ENCODE data around the gene TLE2.
"Not testable (repeated sequence)": the region's sequence is repeated elsewhere in the genome, so short reads cannot be mapped to it uniquely, and the experiment has no call there.

The TLE2 gene

DNA sequence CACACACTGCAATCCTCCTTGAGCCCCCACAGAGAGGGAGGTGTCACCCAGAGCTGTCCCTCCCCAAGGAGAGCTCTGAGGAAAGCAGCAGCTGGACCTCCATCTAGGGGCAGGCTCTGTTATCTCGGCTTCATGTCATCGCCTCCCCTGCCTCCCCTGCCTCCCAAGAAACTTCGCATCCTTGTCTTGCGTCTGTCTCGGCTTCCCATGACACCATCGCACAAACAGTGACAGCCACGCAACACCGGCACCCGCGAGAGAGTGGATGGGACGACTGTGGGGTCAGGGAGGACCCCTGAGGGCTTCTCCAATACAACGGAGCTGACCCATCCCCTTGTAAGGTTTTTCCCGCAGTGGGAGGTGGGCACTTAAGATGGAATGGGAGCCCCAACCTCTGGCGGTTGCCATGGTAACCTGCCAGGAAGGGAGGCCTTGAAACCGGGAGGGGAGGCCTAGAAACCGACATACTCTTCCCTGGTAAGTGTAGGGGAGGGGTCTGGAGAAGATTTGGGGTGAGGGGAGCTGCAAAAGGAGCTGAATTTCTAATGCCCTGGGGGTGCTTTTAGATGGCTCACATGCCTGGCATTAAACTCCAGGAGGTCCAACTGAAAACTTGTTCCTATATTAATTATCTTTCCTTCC, 16.3 kb downstream of the TLE2 start:
- no peak for DNase-seq (ENCODE audit: low spot score)

DNA sequence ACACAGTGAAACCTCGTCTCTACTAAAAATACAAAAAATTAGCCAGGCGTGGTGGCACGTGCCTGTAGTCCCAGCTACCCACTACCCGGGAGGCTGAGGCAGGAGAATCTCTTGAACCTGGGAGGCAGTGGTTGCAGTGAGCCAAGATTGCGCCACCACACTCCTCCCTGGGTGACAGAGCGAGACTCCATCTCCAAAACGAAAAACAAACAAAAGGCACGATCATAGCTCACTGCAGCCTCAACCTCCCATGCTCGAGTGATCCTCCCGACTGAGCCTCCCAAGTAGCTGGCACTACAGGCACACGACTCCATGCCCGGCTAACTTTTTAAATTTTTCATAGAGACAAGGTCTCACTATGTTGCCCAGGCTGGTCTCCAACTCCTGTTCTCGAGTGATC, 17.0 kb downstream of the TLE2 start:
- not testable (repeated sequence) for DNase-seq (ENCODE audit: low spot score)

GRCh38 chr19:3010871-3011270, 18.2 kb downstream of the TLE2 start:
- DNase-seq (ENCODE audit: low spot score), result no peak

- DNase-seq (ENCODE audit: low spot score), result no peak
Observed at GRCh38 chr19:3008994-3009393, 20.1 kb downstream of the TLE2 start.

- DNase-seq (ENCODE audit: low spot score), result no peak
Observed at GRCh38 chr19:3007975-3008374, 21.1 kb downstream of the TLE2 start.

DNA sequence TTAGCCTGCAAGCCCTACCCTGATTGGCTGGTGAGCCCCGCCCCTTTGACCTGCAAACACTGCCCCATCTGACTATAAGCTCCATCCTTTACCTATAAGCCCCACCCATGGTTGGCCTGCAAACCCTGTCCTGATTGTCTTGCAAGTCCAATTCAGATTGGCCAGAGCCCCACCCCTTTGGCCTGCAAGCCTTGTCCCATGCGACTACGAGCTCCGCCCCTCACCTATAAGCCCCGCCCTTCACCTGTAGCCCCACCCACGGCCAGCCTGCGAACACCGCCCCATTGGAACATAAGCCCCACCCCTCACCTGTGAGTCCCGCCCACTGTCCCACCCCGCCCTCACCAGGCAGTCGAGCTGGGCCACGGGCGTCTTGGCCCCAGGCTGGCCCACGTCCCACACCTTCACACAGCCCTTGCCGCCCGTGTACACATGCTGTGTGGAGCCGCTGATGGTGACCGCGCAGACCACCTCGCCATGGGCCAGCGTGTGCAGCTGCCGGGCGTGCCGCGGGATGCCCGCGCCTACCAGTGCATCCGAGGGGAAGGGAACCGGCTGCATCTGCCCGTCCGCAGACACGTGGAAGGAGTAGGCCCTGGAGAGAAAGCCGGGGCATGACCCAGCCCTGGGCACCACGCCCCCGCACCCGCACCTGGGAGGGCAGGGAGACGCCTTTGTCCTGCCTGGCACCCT, 22.9 kb downstream of the TLE2 start:
- no peak for DNase-seq (ENCODE audit: low spot score)

GRCh38 chr19:3005345-3005744, 23.7 kb downstream of the TLE2 start:
- no peak for DNase-seq (ENCODE audit: low spot score)

GRCh38 chr19:3004522-3004921, 24.6 kb downstream of the TLE2 start:
- DNase-seq (ENCODE audit: low spot score), result no peak

GRCh38 chr19:3003046-3003445, 26.0 kb downstream of the TLE2 start:
- no peak for DNase-seq (ENCODE audit: low spot score)

GRCh38 chr19:3001235-3001800, 27.8 kb downstream of the TLE2 start:
- DNase-seq (ENCODE audit: low spot score), result no peak

DNA sequence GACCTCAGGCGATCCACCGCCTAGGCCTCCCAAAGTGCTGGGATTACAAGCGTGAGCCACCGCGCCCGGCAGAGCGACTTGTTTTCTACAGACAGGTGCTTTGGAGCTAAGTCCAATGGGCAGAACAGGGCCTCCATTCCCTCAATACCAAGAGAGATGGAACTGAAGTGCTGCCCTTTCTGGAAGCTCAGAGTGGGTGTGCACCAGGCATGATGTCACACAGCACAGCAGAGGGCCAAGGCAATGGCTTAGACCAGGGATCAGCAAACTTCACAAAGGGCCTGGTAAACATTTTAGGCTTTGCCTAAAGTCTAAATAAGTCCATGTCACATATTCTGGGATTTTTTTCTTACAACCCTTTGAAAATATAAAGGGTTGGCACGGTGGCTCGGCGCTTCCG, 30.4 kb downstream of the TLE2 start:
- DNase-seq (ENCODE audit: low spot score), result no peak

DNA sequence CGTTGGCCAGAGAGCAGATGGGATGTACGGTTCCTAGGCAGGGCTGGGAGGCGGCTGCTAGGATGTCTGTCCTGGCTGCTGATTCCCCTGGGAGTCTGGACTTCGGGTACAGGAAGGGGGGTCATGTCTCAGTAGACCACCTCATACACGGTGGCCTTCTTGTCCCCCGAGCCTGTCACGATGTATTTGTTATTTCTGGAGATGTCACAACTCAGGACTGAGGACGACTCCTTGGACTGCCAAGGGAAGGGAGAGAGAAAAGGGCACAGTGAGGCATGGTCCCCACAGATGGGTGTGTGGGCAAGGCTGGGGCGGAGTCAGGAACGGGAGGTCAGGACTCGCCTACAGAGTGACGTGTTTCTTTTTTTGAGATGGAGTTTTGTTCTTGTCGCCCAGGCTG, 31.4 kb downstream of the TLE2 start:
- DNase-seq (ENCODE audit: low spot score), result no peak

DNA sequence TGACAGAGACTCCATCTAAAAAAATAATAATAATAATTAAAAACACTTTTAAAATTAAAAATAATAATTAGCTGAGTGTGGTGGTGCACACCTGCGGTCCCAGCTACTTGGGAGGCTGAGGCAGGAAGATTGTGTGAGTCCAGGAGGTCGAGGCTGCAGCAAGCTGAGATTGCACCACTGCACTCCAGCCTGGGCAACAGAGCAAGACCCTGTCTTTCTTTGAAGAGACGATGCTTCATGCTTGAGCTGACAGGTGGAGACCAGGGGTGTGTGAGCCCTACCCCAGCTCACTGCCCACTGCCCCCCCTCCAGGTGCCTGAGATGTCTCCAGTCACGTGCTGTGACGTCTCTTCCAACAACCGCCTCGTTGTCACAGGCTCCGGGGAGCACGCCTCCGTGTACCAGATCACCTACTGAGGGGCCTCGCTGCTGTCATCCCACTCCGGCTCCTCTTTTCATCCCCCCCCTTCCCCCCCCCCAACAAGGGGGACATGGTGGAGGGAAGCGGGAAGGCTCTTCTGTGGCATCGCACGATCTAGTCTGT, 34.4 kb downstream of the TLE2 start:
- DNase-seq (ENCODE audit: low spot score), result no peak

DNA sequence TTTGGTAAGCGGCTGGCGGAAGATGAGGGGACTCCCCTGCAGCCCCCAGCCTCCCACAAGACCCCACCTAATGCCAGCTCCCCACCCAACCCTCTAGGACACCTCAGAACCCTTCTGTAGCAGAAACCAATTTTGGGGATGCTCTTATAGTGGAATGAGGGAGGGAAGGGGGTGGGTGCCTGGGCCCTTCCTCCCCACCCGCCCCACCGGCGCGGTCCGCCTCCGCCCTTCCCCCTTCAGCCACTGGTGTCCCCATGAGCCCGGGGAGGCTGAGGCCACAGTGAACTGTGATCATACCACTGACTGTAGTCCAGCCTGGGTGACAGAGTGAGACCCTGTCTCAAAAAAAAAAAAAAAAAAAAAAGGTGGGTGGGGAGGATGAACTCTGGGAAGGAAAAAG, 35.5 kb downstream of the TLE2 start:
- no peak for DNase-seq (ENCODE audit: low spot score)

DNA sequence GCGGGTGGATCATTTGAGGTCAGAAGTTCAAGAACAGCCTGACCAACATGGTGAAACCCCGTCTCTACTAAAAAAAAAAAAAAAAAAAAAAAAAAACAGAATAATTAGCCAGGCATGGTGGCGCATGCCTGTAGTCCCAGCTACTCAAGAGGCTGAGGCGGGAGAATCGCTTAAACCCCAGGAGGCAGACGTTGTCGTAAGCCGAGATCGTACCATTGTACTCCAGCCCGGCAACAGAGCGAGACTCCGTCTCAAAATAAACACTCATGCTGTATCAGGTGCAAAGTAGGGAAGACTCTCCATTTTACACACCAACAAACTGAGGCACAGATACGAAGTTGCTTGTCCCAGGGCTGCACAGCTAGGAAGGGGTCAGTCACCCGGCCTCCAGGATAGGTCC, 36.1 kb downstream of the TLE2 start:
- no peak for DNase-seq (ENCODE audit: low spot score)

GRCh38 chr19:2992333-2992732, 36.7 kb downstream of the TLE2 start:
- not testable (repeated sequence) for DNase-seq (ENCODE audit: low spot score)

- DNase-seq (ENCODE audit: low spot score), result no peak
Observed at GRCh38 chr19:2989236-2989946, 39.7 kb downstream of the TLE2 start.

DNA sequence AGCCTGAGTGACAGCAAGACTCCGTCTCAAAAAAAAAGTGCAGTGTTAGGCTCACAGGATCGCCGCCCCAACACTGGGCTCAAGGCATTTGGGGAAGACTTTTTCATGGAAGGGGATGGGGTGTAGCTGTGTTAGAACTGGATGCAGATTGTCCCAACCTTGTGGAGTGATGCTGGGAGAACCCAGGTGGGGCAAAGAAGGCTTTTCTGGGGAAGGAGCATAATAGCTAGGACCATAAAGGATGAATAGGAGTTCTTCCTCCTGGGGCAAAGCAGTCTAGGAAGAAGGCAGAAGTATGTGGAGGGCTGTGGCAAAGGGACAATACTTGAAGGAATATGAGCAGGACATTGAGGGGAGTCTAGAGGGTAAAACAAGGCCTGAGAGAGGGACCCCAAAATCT, 40.5 kb downstream of the TLE2 start:
- no peak for DNase-seq (ENCODE audit: low spot score)

DNA sequence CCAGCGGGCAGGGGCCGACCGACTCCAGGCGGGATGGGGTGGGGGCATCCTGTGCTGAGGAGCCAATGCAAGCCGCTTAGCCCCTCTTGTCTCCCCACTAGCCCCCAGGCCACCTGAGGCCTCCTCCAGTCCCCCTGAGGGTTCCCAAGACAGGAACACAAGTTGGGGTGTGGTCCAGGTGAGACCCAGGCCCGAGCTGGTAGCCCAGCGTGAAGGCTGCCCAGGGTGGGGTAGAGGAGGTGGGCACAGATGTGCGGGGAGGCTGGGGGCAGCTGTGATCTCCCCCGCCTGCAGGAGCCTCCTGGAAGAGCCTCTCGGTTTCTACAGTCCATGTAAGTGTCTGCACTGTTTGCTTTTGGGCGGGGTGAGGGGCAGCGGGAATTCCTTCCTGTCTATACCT, 41.3 kb downstream of the TLE2 start:
- no peak for DNase-seq (ENCODE audit: low spot score)

DNA sequence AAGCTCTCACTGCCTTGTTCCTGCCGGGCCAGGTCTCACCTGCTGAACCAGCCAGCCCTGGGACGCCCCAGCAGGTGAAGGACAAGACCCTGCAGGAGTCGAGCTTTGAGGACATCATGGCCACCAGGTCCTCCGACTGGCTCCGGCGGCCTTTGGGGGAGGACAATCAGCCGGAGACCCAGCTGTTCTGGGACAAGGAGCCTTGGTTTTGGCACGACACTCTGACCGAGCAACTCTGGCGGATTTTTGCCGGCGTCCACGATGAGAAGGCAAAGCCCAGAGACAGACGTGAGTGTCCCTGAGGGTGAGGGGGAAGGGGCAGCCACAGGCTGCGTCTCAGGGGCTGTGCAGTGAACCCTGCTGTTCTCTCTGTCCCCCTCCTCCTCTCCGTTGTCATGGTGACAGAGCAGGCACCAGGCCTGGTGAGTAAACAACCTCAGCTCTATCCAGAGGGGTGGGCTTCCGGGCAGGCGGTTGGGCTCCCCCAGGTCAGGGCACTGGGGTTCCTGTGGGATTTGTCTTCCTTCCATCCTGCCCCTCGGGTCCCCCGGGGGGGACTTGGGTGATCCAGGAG, 42.0 kb downstream of the TLE2 start:
- no peak for DNase-seq (ENCODE audit: low spot score)

DNA sequence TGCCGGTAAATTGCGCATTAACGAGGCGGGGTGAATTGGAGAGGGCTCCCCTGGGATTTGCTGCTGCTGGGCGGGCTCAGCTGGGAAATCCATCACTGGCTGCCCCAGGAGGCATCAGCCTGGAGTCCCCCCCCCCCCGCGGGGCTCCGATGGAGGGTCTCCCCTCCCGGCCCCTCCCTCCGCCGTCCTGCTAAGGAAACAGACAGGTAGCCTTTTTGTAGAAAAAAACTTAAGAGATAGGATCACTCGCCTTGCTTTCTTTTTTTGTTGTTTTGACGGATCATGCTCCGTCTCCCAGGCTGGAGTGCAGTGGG, 44.9 kb downstream of the TLE2 start:
- DNase-seq (ENCODE audit: low spot score), result no peak

DNA sequence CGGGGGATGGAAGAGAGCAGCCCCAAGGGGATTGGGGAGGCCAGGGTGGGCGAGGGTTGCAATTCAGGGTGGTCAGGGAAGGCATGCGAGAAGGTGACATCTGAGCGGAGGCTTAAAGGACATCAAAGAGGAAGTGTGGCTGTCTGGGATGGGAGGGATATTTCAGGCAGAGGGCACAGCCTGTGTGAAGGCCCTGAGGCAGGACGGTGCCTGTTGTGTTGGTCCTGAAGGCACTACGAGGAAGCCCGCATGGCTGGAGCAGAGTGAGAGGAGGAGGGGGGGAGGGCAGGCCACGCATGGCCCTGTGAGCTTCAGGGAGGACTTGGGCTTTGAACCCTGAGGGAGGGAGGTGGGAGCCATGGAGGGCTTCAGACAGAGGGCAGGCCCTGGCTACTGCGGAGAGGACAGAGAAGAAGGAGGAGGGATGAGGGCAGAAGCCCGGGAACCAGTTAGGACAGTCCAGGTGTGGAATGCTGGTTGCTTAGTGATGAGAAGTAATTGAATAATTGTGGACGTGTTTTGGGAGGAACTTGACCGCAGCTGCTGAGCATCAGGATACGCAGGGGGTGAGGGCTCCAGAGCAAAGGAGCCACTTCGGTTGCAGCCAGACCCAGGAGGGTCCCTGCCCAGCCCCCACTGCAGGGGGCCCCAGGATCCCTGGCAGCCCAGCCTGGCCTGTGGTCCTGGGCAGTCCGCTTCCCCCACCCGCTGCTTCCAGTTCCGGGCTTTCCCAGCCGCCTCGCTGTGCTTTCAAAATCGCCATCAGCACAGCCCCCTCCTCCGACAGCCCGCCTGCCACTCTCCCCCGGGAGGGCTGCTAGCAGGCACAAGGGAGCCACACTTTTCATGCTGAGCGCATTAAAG, 45.5 kb downstream of the TLE2 start:
- no peak for DNase-seq (ENCODE audit: low spot score)
